Measurements from ENCODE around the gene HSD3B2. TPM values are rescaled to one million over a fixed set of nuclear protein-coding genes. Genes with fewer than 3 reads are reported as not detected.

HSD3B2 gene
- total RNA-seq, 1 experiment from 2014 or later, result not detected

DNA sequence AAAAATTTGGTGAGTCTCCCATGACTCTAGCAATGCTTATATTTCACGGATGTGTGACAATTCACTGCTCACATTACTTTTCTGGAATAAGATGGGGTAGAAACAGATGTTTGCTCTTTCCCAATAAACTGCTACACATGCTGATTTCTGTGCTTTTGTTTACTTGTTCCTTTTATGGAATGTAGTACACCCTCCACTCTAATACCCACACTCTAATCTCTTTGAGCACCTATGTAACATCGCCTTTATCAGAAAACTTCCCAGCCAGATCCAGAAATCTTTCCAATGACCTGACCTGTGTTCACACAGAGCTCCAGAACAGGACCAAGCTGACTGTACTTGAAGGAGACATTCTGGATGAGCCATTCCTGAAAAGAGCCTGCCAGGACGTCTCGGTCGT, 4.2 kb downstream of the HSD3B2 start:
- Histone ChIP-seq H3K4me2 (ENCODE audit: insufficient read depth, insufficient read length, low read length) (no peak overlapping the region), H3T11ph (ENCODE audit: low read length) (no peak overlapping the region), H3K4ac (ENCODE audit: low read depth, low read length) (no peak overlapping the region), H2AK5ac (ENCODE audit: insufficient read length, low read length) (no peak overlapping the region), H3K79me1 (ENCODE audit: insufficient read depth, low read depth, low read length, poor library complexity, severe bottlenecking) (no peaks in the 10 kb centered on the region), H3K23ac (ENCODE audit: insufficient read length, low read depth, low read length) (no peak overlapping the region), H4K5ac (ENCODE audit: insufficient read length, low read depth, low read length) (no peak overlapping the region), H3K27ac (ENCODE audit: insufficient read length, low read depth, low read length) (no peak overlapping the region), H3K4me1 (ENCODE audit: insufficient read depth, low read length) (no peaks in the 10 kb centered on the region; the same call in 1 of the 2 replicates), H2AFZ (ENCODE audit: low read length) (no peak overlapping the region), H3K79me2 (ENCODE audit: insufficient read depth, low read length) (no peaks in the 10 kb centered on the region), H4K20me1 (ENCODE audit: control insufficient read depth, insufficient read depth, insufficient read length) (no peaks in the 10 kb centered on the region), H2BK20ac (ENCODE audit: low read depth, low read length, poor library complexity, severe bottlenecking) (no peak overlapping the region), H3K9me3 (ENCODE audit: control insufficient read depth, low read depth, low read length) (no peaks in the 10 kb centered on the region), H2BK120ac (ENCODE audit: low read depth, low read length, poor library complexity, severe bottlenecking) (no peak overlapping the region), H3K14ac (ENCODE audit: insufficient read depth, low read length) (no peak overlapping the region), H2BK5ac (ENCODE audit: insufficient read length, low read length) (no peak overlapping the region), H3K27me3 (ENCODE audit: insufficient read depth, low read length) (no peaks in the 10 kb centered on the region), H4K91ac (ENCODE audit: insufficient read length, low read depth, low read length) (no peak overlapping the region), H2BK12ac (ENCODE audit: insufficient read length, low read depth, low read length) (no peak overlapping the region), H3K56ac (ENCODE audit: insufficient read length, low read depth, low read length) (no peak overlapping the region), H2BK15ac (ENCODE audit: low read depth, low read length) (no peak overlapping the region), H3K23me2 (ENCODE audit: insufficient read length, low read depth, low read length, poor library complexity, severe bottlenecking) (no peaks in the 10 kb centered on the region), H3K18ac (ENCODE audit: insufficient read length, low read depth, low read length) (no peak overlapping the region), H4K8ac (replicated peaks; ENCODE audit: insufficient read length, low read depth, low read length) (no peak overlapping the region), H3K9ac (ENCODE audit: extremely low read depth, insufficient read length, low read length) (no peak overlapping the region)
- no peak overlapping the region for H3K27ac Mint-ChIP-seq
- no peaks in the 10 kb centered on the region for H3K36me3 Mint-ChIP-seq (ENCODE audit: insufficient read depth in 1 of 3, low read depth in 3 of 3)
- no peak overlapping the region for H3K4me3 Mint-ChIP-seq
- no peaks in the 10 kb centered on the region for H3K9me3 Mint-ChIP-seq
- no peak for DNase-seq
- H3K4me1 Mint-ChIP-seq, result peaks cover 8 to 10% of the 10 kb centered on the region in 2 experiments
- TF ChIP-seq, protein P1, sequence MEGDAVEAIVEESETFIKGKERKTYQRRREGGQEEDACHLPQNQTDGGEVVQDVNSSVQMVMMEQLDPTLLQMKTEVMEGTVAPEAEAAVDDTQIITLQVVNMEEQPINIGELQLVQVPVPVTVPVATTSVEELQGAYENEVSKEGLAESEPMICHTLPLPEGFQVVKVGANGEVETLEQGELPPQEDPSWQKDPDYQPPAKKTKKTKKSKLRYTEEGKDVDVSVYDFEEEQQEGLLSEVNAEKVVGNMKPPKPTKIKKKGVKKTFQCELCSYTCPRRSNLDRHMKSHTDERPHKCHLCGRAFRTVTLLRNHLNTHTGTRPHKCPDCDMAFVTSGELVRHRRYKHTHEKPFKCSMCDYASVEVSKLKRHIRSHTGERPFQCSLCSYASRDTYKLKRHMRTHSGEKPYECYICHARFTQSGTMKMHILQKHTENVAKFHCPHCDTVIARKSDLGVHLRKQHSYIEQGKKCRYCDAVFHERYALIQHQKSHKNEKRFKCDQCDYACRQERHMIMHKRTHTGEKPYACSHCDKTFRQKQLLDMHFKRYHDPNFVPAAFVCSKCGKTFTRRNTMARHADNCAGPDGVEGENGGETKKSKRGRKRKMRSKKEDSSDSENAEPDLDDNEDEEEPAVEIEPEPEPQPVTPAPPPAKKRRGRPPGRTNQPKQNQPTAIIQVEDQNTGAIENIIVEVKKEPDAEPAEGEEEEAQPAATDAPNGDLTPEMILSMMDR (conservative IDR thresholded peaks at IDR 0.05), result no peak
- H3K27me3 Mint-ChIP-seq (ENCODE audit: low read depth), result no peaks in the 10 kb centered on the region; the same call in none of the 2 replicates
- WGBS (ENCODE audit: extremely low coverage, insufficient read length, low lambda C conversion rate), result no CpG with 5 or more reads among the region's 5 CpGs
